Thyroid gland (tissue), 4 donors: ENCODE results near the gene ITCH. TPM values are rescaled to one million over a fixed set of nuclear protein-coding genes. Genes with fewer than 3 reads are reported as not detected.
A peak's percentile ranks its signal among the peaks of the same experiment; 100 is the strongest.

Source experiments
- DNase-seq, 2 donors: peaks; one replicate each; pipeline ENCODE4 v3.0.0-alpha.2; 2019
- H3K27ac ChIP-seq, 3 donors: fragments of 200-600 bp; sonication (generic); 1 replicate in 2 of 3; 2 replicates in 1 of 3; pipeline ENCODE4 v1.5.1; 2016 to 2019; ENCODE audit warnings: mild to moderate bottlenecking in 1 of 3, moderate library complexity in 1 of 3
- H3K27me3 ChIP-seq: fragments of 200-600 bp; sonication (generic); one replicate; pipeline ENCODE4 v1.5.1; 2019
- H3K36me3 ChIP-seq, 2 donors: fragments of 200-600 bp; sonication (generic); one replicate each; pipeline ENCODE4 v1.5.1; 2016 to 2019
- H3K4me1 ChIP-seq, 2 donors: fragments of 200-600 bp; sonication (generic); one replicate each; pipeline ENCODE4 v1.5.1; 2017 to 2019
- H3K4me3 ChIP-seq, 3 donors: fragments of 200-600 bp; sonication (generic); replicated peaks in 1 of 3; 1 replicate in 2 of 3; 2 replicates in 1 of 3; pipeline ENCODE4 v1.5.1; 2016; ENCODE audit warnings: mild to moderate bottlenecking in 1 of 3
- H3K9me3 ChIP-seq: fragments of 200-600 bp; sonication (generic); one replicate; pipeline ENCODE4 v1.5.1; 2017
- CTCF ChIP-seq, 6 experiments: fragments of 200-600 bp in 3 of 6; fragments of 450-650 bp in 3 of 6; sonication (generic) in 3 of 6; IDR thresholded peaks; one replicate each; pipeline ENCODE4 v1.5.1; 2016 to 2019; ENCODE audit warnings: antibody characterized with exemption in 6 of 6, mild to moderate bottlenecking in 2 of 6, inconsistent platforms in 1 of 6, moderate library complexity in 1 of 6
- POLR2A ChIP-seq, 2 donors: fragments of 450-650 bp; IDR thresholded peaks; one replicate each; pipeline ENCODE4 v1.6.1; 2017; ENCODE audit warnings: antibody characterized with exemption in 2 of 2, mild to moderate bottlenecking in 2 of 2, moderate library complexity in 1 of 2
- WGBS, 2 donors: methylation state at CpG; one replicate each; pipeline ENCODE4 v1.1.5; 2017; 5-methylcytosine and 5-hydroxymethylcytosine counted together
- intact Hi-C: fragments of 100-400 bp; cut with DNase I; formaldehyde crosslinking; loops from one replicate; pipeline ENCODE4 v1.15.1; 2023
- total RNA-seq, 4 donors: library from RNA; depleted of rRNA; stranded (reverse); fragments of >200 nt; gene quantifications; one replicate each; pipeline ENCODE4 v1.2.3, GENCODE V29; 2016

Gene ITCH
- total RNA-seq, 4 donors from 2014 or later: 67.5 to 120 (median 75.5) TPM

DNA sequence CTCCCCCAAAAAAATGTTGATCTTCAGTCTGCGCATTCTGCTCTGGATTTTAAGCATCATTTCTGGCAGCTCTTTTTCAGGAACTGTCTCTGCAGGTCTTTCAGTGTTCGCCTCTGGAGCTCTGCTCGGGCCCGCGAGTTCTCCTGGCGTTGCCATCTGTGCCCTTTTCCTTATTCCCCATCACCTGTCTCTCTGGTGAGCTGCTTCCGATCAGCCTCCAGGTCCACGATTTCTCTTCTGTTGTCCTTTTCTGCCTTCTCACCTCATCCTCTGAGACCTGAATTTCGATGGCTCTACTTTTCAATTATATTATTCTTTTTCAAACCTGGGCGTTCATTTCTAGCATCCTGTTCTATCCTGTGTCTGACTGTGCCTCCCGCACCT lies 194.9 kb downstream of the ITCH start:
- H3K4me1 ChIP-seq: peaks cover 5 to 13% of the 10 kb centered on the region in 2 donors
- H3K4me3 ChIP-seq: peak overlapping the region; percentile 56 to 80 (median 58)
- H3K27ac ChIP-seq: peak overlapping the region; percentile 93 to 99 (median 98)
- no peaks in the 10 kb centered on the region for H3K27me3 ChIP-seq
- TF ChIP-seq CTCF (IDR thresholded peaks at IDR 0.05) (no peak), POLR2A (IDR thresholded peaks at IDR 0.05) (no peak)
- intact Hi-C loops: no loop called here
- H3K36me3 ChIP-seq: no peaks in the 10 kb centered on the region
- WGBS, 2 donors: 18 to 22% methylated on average over 11 of the region's 11 CpGs
- DNase-seq: no peak
- H3K9me3 ChIP-seq: no peaks in the 10 kb centered on the region

GRCh38 chr20:34558320-34559218 lies 195.5 kb downstream of the ITCH start, which contains the start of gene MAP1LC3A:
Gene MAP1LC3A (plus strand): TSS chr20:34558718. CDS start chr20:34558869, 151 bp downstream.
- H3K27me3 ChIP-seq: no peaks in the 10 kb centered on the region
- intact Hi-C loops: no loop called here
- WGBS, 2 donors: 0 to 1% methylated on average over 10 to 30 of the region's 103 CpGs
- H3K4me1 ChIP-seq: peaks cover 5 to 13% of the 10 kb centered on the region in 2 donors
- peak; percentile 94 to 96 for DNase-seq
- TF ChIP-seq POLR2A (IDR thresholded peaks at IDR 0.05): peak in 1 of 2 donors; percentile 79
- TF ChIP-seq CTCF (IDR thresholded peaks at IDR 0.05): peak in 1 of 6 experiments; percentile 34
- no peaks in the 10 kb centered on the region for H3K9me3 ChIP-seq
- H3K4me3 ChIP-seq: peak within 1 kb of the TSS; percentile 56 to 80 (median 58)
- peak within 1 kb of the TSS; percentile 93 to 99 (median 98) for H3K27ac ChIP-seq
- no peaks in the 10 kb centered on the region for H3K36me3 ChIP-seq

GRCh38 chr20:34559311-34560140 lies 196.5 kb downstream of the ITCH start:
- H3K4me3 ChIP-seq: peak overlapping the region in 1 of 3 donors; percentile 80
- peak; percentile 20 to 34 for DNase-seq
- TF ChIP-seq CTCF (IDR thresholded peaks at IDR 0.05) (no peak), POLR2A (IDR thresholded peaks at IDR 0.05) (no peak)
- no peaks in the 10 kb centered on the region for H3K27me3 ChIP-seq
- H3K27ac ChIP-seq: peak overlapping the region; percentile 93 to 99 (median 98)
- intact Hi-C loops: loop anchor here (5.0 to 10.0 kb wide), 2 partner anchors 148 to 205 kb away; no protein-coding TSS in a partner anchor
- H3K4me1 ChIP-seq: peaks cover 5 to 13% of the 10 kb centered on the region in 2 donors
- H3K9me3 ChIP-seq: no peaks in the 10 kb centered on the region
- H3K36me3 ChIP-seq: no peaks in the 10 kb centered on the region
- 59 to 65% methylated on average over 33 to 34 of the region's 43 CpGs for WGBS, 2 donors

DNA sequence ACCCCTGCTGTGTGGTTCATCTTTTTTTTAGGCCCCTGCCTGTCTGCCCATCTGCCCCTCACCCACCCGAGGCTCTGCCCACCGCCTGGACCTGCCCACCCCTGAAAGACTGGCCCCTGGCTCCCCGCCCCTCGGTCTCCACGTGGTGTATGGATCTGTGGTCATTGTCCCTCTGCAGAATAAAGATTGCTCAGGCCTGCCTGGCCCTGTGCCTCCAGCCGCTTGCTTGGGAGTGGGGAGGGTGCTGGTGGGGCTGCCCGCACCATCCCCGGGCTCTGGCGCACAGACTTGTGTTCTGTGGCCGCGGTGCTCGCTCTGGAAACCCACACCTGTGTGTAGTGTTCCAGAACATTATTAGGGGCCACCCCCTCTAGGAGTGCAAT lies 197.1 kb downstream of the ITCH start:
- intact Hi-C loops: loop anchor here (5.0 to 10.0 kb wide), 2 partner anchors 147 to 205 kb away; no protein-coding TSS in a partner anchor
- Histone ChIP-seq H3K4me1 (peaks cover 5 to 13% of the 10 kb centered on the region in 2 donors), H3K4me3 (no peak overlapping the region), H3K27ac (peak overlapping the region in 1 of 3 donors; percentile 58), H3K36me3 (no peaks in the 10 kb centered on the region), H3K27me3 (no peaks in the 10 kb centered on the region), H3K9me3 (no peaks in the 10 kb centered on the region)
- DNase-seq: no peak
- no peak for TF ChIP-seq CTCF (IDR thresholded peaks at IDR 0.05)
- TF ChIP-seq POLR2A (IDR thresholded peaks at IDR 0.05): no peak
- WGBS, 2 donors: 89 to 93% methylated on average over 5 to 11 of the region's 12 CpGs
